Measurements from ENCODE around the gene SYCN.

- TF ChIP-seq EZH2phosphoT487 (IDR thresholded peaks at IDR 0.05; ENCODE audit: insufficient read depth, low read depth) (no peak), EZH2 (IDR thresholded peaks at IDR 0.05; ENCODE audit: insufficient read depth, poor library complexity, severe bottlenecking) (no peak)
Measured at GRCh38 chr19:39154100-39154628, 49.9 kb downstream of the SYCN start.
